GM23248 (cell line): ENCODE measurements around the gene OPCML. TPM values are rescaled to one million over a fixed set of nuclear protein-coding genes. Genes with fewer than 3 reads are reported as not detected.

ENCODE experiments used
- DNase-seq: peaks from one replicate; pipeline ENCODE4 v3.0.0-alpha.2; 2015
- H2AFZ ChIP-seq: fragments of 200-600 bp; sonication (generic); 2 replicates; pipeline ENCODE4 v1.6.1; 2016; ENCODE audit warnings: antibody characterized with exemption
- H3F3A ChIP-seq: fragments of 200-600 bp; sonication (generic); 2 replicates; pipeline ENCODE4 v1.6.1; 2016; ENCODE audit warnings: mild to moderate bottlenecking, antibody characterized with exemption, mixed run types; ENCODE audit not compliant: insufficient read depth
- H3K27ac ChIP-seq: fragments of 200-600 bp; sonication (generic); 2 replicates; pipeline ENCODE4 v1.5.1; 2016; ENCODE audit warnings: mild to moderate bottlenecking
- H3K27me3 ChIP-seq: fragments of 200-600 bp; sonication (generic); replicated peaks from 2 replicates; pipeline ENCODE4 v1.6.1; 2016; ENCODE audit warnings: mild to moderate bottlenecking; ENCODE audit not compliant: insufficient read depth
- H3K36me3 ChIP-seq: fragments of 200-600 bp; sonication (generic); 2 replicates; pipeline ENCODE4 v1.6.1; 2016; ENCODE audit warnings: low read depth, mild to moderate bottlenecking
- H3K4me1 ChIP-seq: fragments of 200-600 bp; sonication (generic); 2 replicates; pipeline ENCODE4 v1.6.1; 2016; ENCODE audit warnings: mild to moderate bottlenecking; ENCODE audit not compliant: insufficient read depth
- H3K4me2 ChIP-seq: fragments of 200-600 bp; sonication (generic); one replicate; pipeline ENCODE4 v1.6.1; 2016; ENCODE audit warnings: mild to moderate bottlenecking; ENCODE audit not compliant: unreplicated experiment
- H3K4me3 ChIP-seq: fragments of 200-600 bp; sonication (generic); 2 replicates; pipeline ENCODE4 v1.5.1; 2016; ENCODE audit warnings: mild to moderate bottlenecking
- H3K79me2 ChIP-seq: fragments of 200-600 bp; sonication (generic); 2 replicates; pipeline ENCODE4 v1.6.1; 2016; ENCODE audit warnings: mild to moderate bottlenecking; ENCODE audit not compliant: insufficient read depth
- H3K9ac ChIP-seq: fragments of 200-600 bp; sonication (generic); 2 replicates; pipeline ENCODE4 v1.6.1; 2016; ENCODE audit warnings: mild to moderate bottlenecking
- H3K9me2 ChIP-seq: fragments of 200-600 bp; sonication (generic); 2 replicates; pipeline ENCODE4 v1.6.1; 2016; ENCODE audit warnings: mixed run types, mild to moderate bottlenecking, moderate library complexity; ENCODE audit not compliant: insufficient read depth
- H3K9me3 ChIP-seq: fragments of 200-600 bp; sonication (generic); one replicate; pipeline ENCODE4 v1.6.1; 2017; ENCODE audit warnings: low read depth
- H4K20me1 ChIP-seq: fragments of 200-600 bp; sonication (generic); 2 replicates; pipeline ENCODE4 v1.6.0; 2016; ENCODE audit not compliant: insufficient read depth
- EZH2 ChIP-seq: fragments of 200-600 bp; sonication (generic); IDR thresholded peaks from 2 replicates; pipeline ENCODE4 v1.6.1; 2018; ENCODE audit warnings: antibody characterized with exemption, mild to moderate bottlenecking; ENCODE audit not compliant: insufficient read depth, poor library complexity, severe bottlenecking
- EZH2phosphoT487 ChIP-seq: fragments of 200-600 bp; sonication (generic); IDR thresholded peaks from 2 replicates; pipeline ENCODE4 v1.6.1; 2018; ENCODE audit warnings: antibody characterized with exemption, moderate library complexity, mild to moderate bottlenecking, low read depth; ENCODE audit not compliant: insufficient read depth
- WGBS, 2 experiments: methylation state at CpG; one replicate each; pipeline ENCODE4 v1.1.6; 2015 to 2017; ENCODE audit warnings: low lambda C conversion rate in 2 of 2, low coverage in 1 of 2; ENCODE audit errors: missing lambda C conversion rate in 2 of 2; 5-methylcytosine and 5-hydroxymethylcytosine counted together
- in situ Hi-C: fragments of 300-500 bp; cut with MboI; formaldehyde crosslinking; loops from 2 replicates; pipeline ENCODE4 v1.15.0; 2020
- polyA plus RNA-seq: library from polyadenylated mRNA; unstranded; fragments of >200 nt; fragmentation: Nextera tagmentation; extraction: Ambion mirVana; gene quantifications from 2 replicates; pipeline ENCODE4 v1.2.1, GENCODE V29; 2016
- total RNA-seq: library from RNA; depleted of rRNA; stranded (reverse); fragments of >200 nt; shearing (Covaris generic); gene quantifications from 2 replicates; pipeline ENCODE4 v1.2.3, GENCODE V29; 2014

OPCML gene
- total and polyA plus RNA-seq, 2 experiments from 2014 or later = 0.69 to 1.6 TPM

- no peaks in the 10 kb centered on the region for H3K36me3 ChIP-seq
- no peaks in the 10 kb centered on the region for H3F3A ChIP-seq
- no peaks in the 10 kb centered on the region for H3K9me3 ChIP-seq
- peaks cover 5% of the 10 kb centered on the region; the same call in 1 of the 2 replicates for H3K27me3 ChIP-seq
- 0 out of 2 replicates have a peak, but pooled peaks cover 7% of the 10 kb centered on the region for H3K4me1 ChIP-seq
- DNase-seq = peak; percentile 48
- H3K79me2 ChIP-seq = no peaks in the 10 kb centered on the region
- TF ChIP-seq EZH2 (no peak), EZH2phosphoT487 (no peak)
- 21 to 24% methylated on average over 3 of the region's 3 CpGs for WGBS, 2 experiments
- no peak overlapping the region for H3K4me3 ChIP-seq
- H4K20me1 ChIP-seq = no peaks in the 10 kb centered on the region
- no peak overlapping the region for H3K27ac ChIP-seq
- no peaks in the 10 kb centered on the region for H3K9me2 ChIP-seq
- H3K9ac ChIP-seq = no peak overlapping the region
- in situ Hi-C loops = no loop called here
- no peak overlapping the region for H3K4me2 ChIP-seq
- no peak overlapping the region for H2AFZ ChIP-seq
These were observed 752.8 kb downstream of the OPCML start for GRCh38 chr11:132779497-132779896.

GRCh38 chr11:132777067-132777975 is 755.0 kb downstream of the OPCML start:
- Histone ChIP-seq H3K9ac (no peak overlapping the region), H3F3A (no peaks in the 10 kb centered on the region), H3K9me2 (no peaks in the 10 kb centered on the region), H4K20me1 (no peaks in the 10 kb centered on the region), H3K27me3 (peaks cover 5% of the 10 kb centered on the region; the same call in 1 of the 2 replicates), H3K4me3 (no peak overlapping the region), H2AFZ (no peak overlapping the region), H3K4me2 (no peak overlapping the region), H3K36me3 (no peaks in the 10 kb centered on the region), H3K9me3 (no peaks in the 10 kb centered on the region), H3K4me1 (0 out of 2 replicates have a peak, but pooled peaks cover 7% of the 10 kb centered on the region), H3K27ac (no peak overlapping the region), H3K79me2 (no peaks in the 10 kb centered on the region)
- 38 to 39% methylated on average over 9 of the region's 9 CpGs for WGBS, 2 experiments
- peak; percentile 11 for DNase-seq
- in situ Hi-C loops = no loop called here
- TF ChIP-seq EZH2 (no peak), EZH2phosphoT487 (no peak)

- Histone ChIP-seq H3K9me2 (no peaks in the 10 kb centered on the region), H2AFZ (no peak overlapping the region), H3K9ac (no peak overlapping the region), H3K4me2 (no peak overlapping the region), H3K27ac (no peak overlapping the region), H3K27me3 (peaks cover 5% of the 10 kb centered on the region; the same call in 1 of the 2 replicates), H3K4me3 (no peak overlapping the region), H3K4me1 (no peaks in the 10 kb centered on the region), H4K20me1 (no peaks in the 10 kb centered on the region), H3F3A (no peaks in the 10 kb centered on the region), H3K79me2 (no peaks in the 10 kb centered on the region), H3K9me3 (no peaks in the 10 kb centered on the region), H3K36me3 (no peaks in the 10 kb centered on the region)
- in situ Hi-C loops = no loop called here
- WGBS, 2 experiments = 10 to 17% methylated on average over 2 of the region's 2 CpGs
- no peak for DNase-seq
- TF ChIP-seq EZH2 (no peak), EZH2phosphoT487 (no peak)
These were observed 758.5 kb downstream of the OPCML start for GRCh38 chr11:132773751-132774150.

GRCh38 chr11:132772703-132773545 is 759.4 kb downstream of the OPCML start:
- 30 to 33% methylated on average over 19 of the region's 19 CpGs for WGBS, 2 experiments
- no peaks in the 10 kb centered on the region for H3K9me2 ChIP-seq
- peaks cover 2% of the 10 kb centered on the region; the same call in 1 of the 2 replicates for H3K27me3 ChIP-seq
- H3K4me3 ChIP-seq = no peak overlapping the region
- TF ChIP-seq EZH2 = no peak
- no peak for TF ChIP-seq EZH2phosphoT487
- no peak overlapping the region for H3K27ac ChIP-seq
- no peaks in the 10 kb centered on the region for H3K79me2 ChIP-seq
- no peak overlapping the region for H3K9ac ChIP-seq
- no peaks in the 10 kb centered on the region for H3K9me3 ChIP-seq
- in situ Hi-C loops = no loop called here
- no peak overlapping the region for H2AFZ ChIP-seq
- no peaks in the 10 kb centered on the region for H3K36me3 ChIP-seq
- H3K4me1 ChIP-seq = no peaks in the 10 kb centered on the region
- no peaks in the 10 kb centered on the region for H4K20me1 ChIP-seq
- DNase-seq = peak; percentile 6
- H3K4me2 ChIP-seq = no peak overlapping the region
- H3F3A ChIP-seq = no peaks in the 10 kb centered on the region
